Activated T-helper 2 cell treated with anti-CD3 and anti-CD28 coated beads, Interferon-gamma antibody, Interleukin-2, Interleukin-4, amounts not matched to agents 10 μg/mL and 5 μg/mL and 100 μg/mL, durations not matched to agents 14 hours and 24 hours and 36 hours (primary cell): ENCODE results near the gene HMG20B. TPM values are rescaled to one million over a fixed set of nuclear protein-coding genes. Genes with fewer than 3 reads are reported as not detected.
A peak's percentile ranks its signal among the peaks of the same experiment; 100 is the strongest.

ENCODE experiments used
- DNase-seq: peaks from one replicate; pipeline ENCODE4 v3.0.0; 2021; ENCODE audit warnings: low spot score
- H3K27ac Mint-ChIP-seq: one replicate; pipeline ENCODE4 v1.8.0; 2021; ENCODE audit warnings: mixed read lengths
- H3K27me3 Mint-ChIP-seq: one replicate; pipeline ENCODE4 v1.8.0; 2021; ENCODE audit warnings: low read depth, mixed read lengths
- H3K36me3 Mint-ChIP-seq: one replicate; pipeline ENCODE4 v1.8.0; 2021; ENCODE audit warnings: low read depth, mixed read lengths
- H3K4me1 Mint-ChIP-seq: one replicate; pipeline ENCODE4 v1.8.0; 2021; ENCODE audit warnings: low read depth, mixed read lengths
- H3K4me3 Mint-ChIP-seq: one replicate; pipeline ENCODE4 v1.8.0; 2021; ENCODE audit warnings: low read depth, mild to moderate bottlenecking, moderate library complexity, mixed read lengths
- H3K9me3 Mint-ChIP-seq: one replicate; pipeline ENCODE4 v1.8.0; 2021; ENCODE audit warnings: mixed read lengths
- intact Hi-C: fragments of 100-400 bp; cut with micrococcal nuclease; formaldehyde crosslinking; loops from one replicate; pipeline ENCODE4 v1.15.1; 2023
- total RNA-seq: library from RNA; stranded (reverse); gene quantifications from 2 replicates; pipeline ENCODE4 v1.2.3, GENCODE V29; 2022

Gene HMG20B
- total RNA-seq, 1 donor from 2014 or later, result 55.3 TPM

- no peak overlapping the region for H3K4me3 Mint-ChIP-seq
- H3K4me1 Mint-ChIP-seq, result peaks cover 2% of the 10 kb centered on the region
- H3K27ac Mint-ChIP-seq, result no peak overlapping the region
- peaks cover 4% of the 10 kb centered on the region for H3K27me3 Mint-ChIP-seq
- peaks cover 7% of the 10 kb centered on the region for H3K36me3 Mint-ChIP-seq
- no peak for DNase-seq
- no peaks in the 10 kb centered on the region for H3K9me3 Mint-ChIP-seq
- intact Hi-C loops, result no loop called here
Measured at GRCh38 chr19:3610745-3611717, 38.3 kb downstream of the HMG20B start.

GRCh38 chr19:3611841-3612240 is 39.1 kb downstream of the HMG20B start:
- DNase-seq, result no peak
- intact Hi-C loops, result no loop called here
- Mint-ChIP-seq H3K4me3 (no peak overlapping the region), H3K9me3 (no peaks in the 10 kb centered on the region), H3K27me3 (peaks cover 4% of the 10 kb centered on the region), H3K4me1 (peaks cover 2% of the 10 kb centered on the region), H3K27ac (no peak overlapping the region), H3K36me3 (peaks cover 7% of the 10 kb centered on the region)

DNA sequence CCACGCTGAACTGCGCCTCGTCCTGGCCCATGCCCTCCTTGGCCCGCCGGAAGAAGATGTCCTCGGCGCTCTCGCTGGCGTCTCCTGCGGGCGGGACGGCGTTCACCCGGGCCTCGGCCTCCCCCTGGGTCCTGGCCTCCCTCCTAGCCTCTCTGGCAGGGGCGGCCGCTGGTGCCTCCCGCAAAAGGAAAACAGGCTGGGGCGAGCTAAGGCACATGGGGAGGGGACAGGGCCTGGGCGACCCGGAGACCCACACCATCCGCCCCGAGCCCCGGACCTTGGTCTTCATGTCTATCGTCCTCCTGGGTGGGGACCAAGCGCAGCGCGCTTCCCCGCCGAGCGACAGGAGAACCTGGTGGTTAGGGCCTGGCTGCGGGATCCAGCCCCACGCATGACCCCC is 39.6 kb downstream of the HMG20B start:
- Mint-ChIP-seq H3K4me1 (peaks cover 6% of the 10 kb centered on the region), H3K27me3 (peaks cover 4% of the 10 kb centered on the region)

GRCh38 chr19:3612901-3613741 is 40.4 kb downstream of the HMG20B start:
- DNase-seq, result no peak
- intact Hi-C loops, result no loop called here
- Mint-ChIP-seq H3K9me3 (no peaks in the 10 kb centered on the region), H3K4me3 (no peak overlapping the region), H3K27ac (no peak overlapping the region), H3K4me1 (peaks cover 9% of the 10 kb centered on the region), H3K27me3 (no peaks in the 10 kb centered on the region), H3K36me3 (peaks cover 7% of the 10 kb centered on the region)

More for the DNA sequence above, 39.6 kb downstream of the HMG20B start:
- no peak for DNase-seq
- Mint-ChIP-seq H3K36me3 (peaks cover 7% of the 10 kb centered on the region), H3K4me3 (no peak overlapping the region), H3K27ac (no peak overlapping the region), H3K9me3 (no peaks in the 10 kb centered on the region)
- intact Hi-C loops, result no loop called here

DNA sequence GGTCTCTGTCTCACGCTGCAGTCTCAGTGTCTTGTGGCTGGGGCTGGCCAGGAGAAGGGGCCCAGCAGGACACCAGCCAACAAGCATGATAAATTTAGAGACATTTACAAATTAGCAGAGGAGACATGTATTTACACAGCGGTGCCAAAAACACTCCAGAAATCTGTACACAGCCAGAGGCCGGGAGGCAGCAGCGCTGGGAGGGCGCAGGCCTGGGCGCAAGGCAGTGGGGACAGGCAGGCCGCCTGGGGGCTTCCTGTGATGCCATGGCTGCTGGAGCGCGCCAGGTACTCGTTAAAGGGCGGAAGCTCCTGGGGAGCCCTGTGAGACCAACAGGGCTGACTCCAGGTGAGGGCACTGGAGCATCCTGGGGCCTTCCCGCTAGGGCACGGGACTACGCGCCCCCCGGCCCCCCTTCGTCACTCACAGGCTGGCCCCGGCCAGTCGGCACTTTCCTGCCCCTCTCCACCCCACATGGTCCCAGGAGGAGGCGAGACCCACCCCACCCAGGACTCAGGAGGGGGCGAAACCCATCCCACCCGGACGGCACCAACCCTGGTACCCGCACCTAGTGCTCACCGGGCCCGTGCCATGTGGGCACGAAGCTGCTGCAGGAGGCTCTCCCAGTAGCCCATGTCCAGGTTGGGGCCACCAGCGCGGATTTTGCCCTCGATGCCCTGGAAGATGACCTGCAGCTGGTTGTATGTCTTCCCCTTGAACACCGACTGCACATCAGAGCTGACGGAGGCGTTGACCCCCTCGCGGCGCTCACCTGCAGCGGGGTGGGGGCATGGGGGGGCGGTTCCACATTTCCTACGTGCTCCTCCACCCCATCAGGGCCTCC is 41.3 kb downstream of the HMG20B start:
- Mint-ChIP-seq H3K4me3 (no peak overlapping the region), H3K27me3 (no peaks in the 10 kb centered on the region), H3K27ac (no peak overlapping the region), H3K36me3 (peaks cover 9% of the 10 kb centered on the region), H3K9me3 (no peaks in the 10 kb centered on the region), H3K4me1 (peaks cover 7% of the 10 kb centered on the region)
- DNase-seq, result no peak
- intact Hi-C loops, result no loop called here

DNA sequence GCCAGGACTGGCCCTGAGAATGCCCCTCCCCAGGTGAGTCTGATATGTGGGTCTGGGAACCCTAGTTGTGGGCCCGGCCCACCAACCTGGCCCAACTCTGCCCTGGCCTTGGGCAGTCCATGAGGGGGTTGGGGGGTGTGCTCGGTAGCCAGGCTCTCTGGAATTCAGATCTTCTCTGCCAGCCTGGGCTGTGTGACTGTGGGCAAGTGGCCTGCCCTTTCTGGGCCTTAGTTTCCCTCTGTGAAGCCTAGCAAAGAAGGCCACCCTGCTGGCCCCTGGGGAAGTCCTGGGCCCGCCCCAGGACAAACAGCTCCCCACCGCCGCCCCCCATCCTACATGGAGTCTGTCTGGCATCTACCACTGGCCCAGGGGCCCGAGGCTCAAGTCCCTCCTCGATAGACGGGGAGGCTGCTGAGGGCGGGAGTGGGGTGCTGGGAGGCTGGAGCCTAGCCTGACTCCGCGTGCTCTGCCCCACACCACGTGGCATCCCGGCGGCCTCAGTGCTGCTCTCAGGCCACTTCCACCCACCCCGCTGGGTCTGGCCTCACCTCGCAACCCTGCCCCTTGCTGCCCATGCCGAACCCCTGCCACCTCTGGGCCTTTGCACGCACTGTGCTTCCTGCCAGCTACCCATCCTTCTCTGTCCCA is 42.2 kb downstream of the HMG20B start:
- Mint-ChIP-seq H3K27ac (no peak overlapping the region), H3K4me1 (peaks cover 7% of the 10 kb centered on the region), H3K4me3 (no peak overlapping the region), H3K27me3 (no peaks in the 10 kb centered on the region), H3K36me3 (peaks cover 11% of the 10 kb centered on the region), H3K9me3 (no peaks in the 10 kb centered on the region)
- DNase-seq, result no peak
- intact Hi-C loops, result no loop called here

- Mint-ChIP-seq H3K27me3 (no peaks in the 10 kb centered on the region), H3K4me3 (no peak overlapping the region), H3K9me3 (no peaks in the 10 kb centered on the region), H3K27ac (no peak overlapping the region), H3K4me1 (peaks cover 7% of the 10 kb centered on the region), H3K36me3 (peaks cover 11% of the 10 kb centered on the region)
- no peak for DNase-seq
- intact Hi-C loops, result no loop called here
Measured at GRCh38 chr19:3615524-3616135, 42.9 kb downstream of the HMG20B start.

GRCh38 chr19:3617463-3617862 is 44.7 kb downstream of the HMG20B start:
- Mint-ChIP-seq H3K9me3 (no peaks in the 10 kb centered on the region), H3K4me1 (peaks cover 7% of the 10 kb centered on the region), H3K27me3 (no peaks in the 10 kb centered on the region), H3K4me3 (no peak overlapping the region), H3K36me3 (peaks cover 12% of the 10 kb centered on the region), H3K27ac (no peak overlapping the region)
- DNase-seq, result no peak
- intact Hi-C loops, result no loop called here

- no peaks in the 10 kb centered on the region for H3K9me3 Mint-ChIP-seq
- peaks cover 16% of the 10 kb centered on the region for H3K36me3 Mint-ChIP-seq
- peak; percentile 33 for DNase-seq
- H3K4me3 Mint-ChIP-seq, result no peak overlapping the region
- no peak overlapping the region for H3K27ac Mint-ChIP-seq
- intact Hi-C loops, result loop anchor here (2.0 kb wide), 1 partner anchor 73 kb away; no protein-coding TSS in a partner anchor
- peaks cover 7% of the 10 kb centered on the region for H3K4me1 Mint-ChIP-seq
- H3K27me3 Mint-ChIP-seq, result no peaks in the 10 kb centered on the region
Measured at GRCh38 chr19:3618144-3618810, 45.5 kb downstream of the HMG20B start.

DNA sequence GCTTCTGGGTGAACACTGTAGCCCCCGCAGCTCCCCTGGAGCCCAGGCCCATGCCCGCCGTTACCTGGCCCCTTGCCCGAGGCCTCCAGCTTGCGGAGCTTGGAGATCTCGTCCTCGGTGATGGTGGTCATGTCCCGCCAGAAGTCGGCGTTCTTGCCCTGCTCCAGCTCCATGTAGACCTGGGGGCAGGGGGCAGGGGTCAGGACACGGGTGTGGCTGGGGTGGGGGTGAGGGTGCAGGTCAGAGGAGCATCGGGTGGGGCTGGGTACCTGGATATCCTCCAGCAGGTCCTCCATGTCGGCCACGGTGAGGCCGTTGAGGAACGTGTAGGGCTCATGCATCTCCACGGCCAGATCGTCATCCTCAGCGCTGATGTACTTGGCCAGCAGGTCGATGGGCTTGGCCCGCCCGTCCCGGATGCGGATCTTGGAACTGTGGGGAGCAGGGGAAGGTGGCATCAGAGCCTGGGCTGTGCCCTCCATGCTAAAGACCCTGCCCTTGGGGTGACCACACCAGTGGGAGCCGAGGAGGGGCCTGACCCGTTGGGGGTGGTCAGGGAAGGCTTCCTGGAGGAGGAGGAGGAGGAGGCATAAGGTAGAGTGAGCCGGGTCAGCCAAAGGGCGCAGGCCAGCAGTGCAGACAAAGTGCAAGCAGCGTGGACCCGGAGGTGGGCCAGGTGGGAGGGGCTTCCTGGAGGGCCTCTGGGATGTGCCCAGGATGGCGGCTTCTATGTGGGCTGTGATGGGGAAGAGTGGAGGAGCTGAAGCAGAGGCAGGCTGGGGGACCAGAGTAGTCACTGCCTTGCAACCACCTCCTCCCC is 46.3 kb downstream of the HMG20B start:
- peaks cover 12% of the 10 kb centered on the region for H3K36me3 Mint-ChIP-seq
- H3K27me3 Mint-ChIP-seq, result no peaks in the 10 kb centered on the region
- no peak overlapping the region for H3K4me3 Mint-ChIP-seq
- H3K27ac Mint-ChIP-seq, result no peak overlapping the region
- H3K4me1 Mint-ChIP-seq, result peaks cover 8% of the 10 kb centered on the region
- intact Hi-C loops, result loop anchor here (2.0 kb wide), 1 partner anchor 74 kb away; no protein-coding TSS in a partner anchor
- H3K9me3 Mint-ChIP-seq, result no peaks in the 10 kb centered on the region
- DNase-seq, result no peak

GRCh38 chr19:3619631-3620012 is 46.9 kb downstream of the HMG20B start:
- no peak overlapping the region for H3K27ac Mint-ChIP-seq
- DNase-seq, result no peak
- no peaks in the 10 kb centered on the region for H3K9me3 Mint-ChIP-seq
- no peaks in the 10 kb centered on the region for H3K27me3 Mint-ChIP-seq
- no peak overlapping the region for H3K4me3 Mint-ChIP-seq
- peaks cover 14% of the 10 kb centered on the region for H3K4me1 Mint-ChIP-seq
- intact Hi-C loops, result loop anchor here (2.0 kb wide), 1 partner anchor 75 kb away; no protein-coding TSS in a partner anchor
- H3K36me3 Mint-ChIP-seq, result peaks cover 14% of the 10 kb centered on the region
